NOMO-1 treated with DMSO at 0.1 percent for 48 hours (cell line): ENCODE measurements around the gene ADAM8.
A peak's percentile ranks its signal among the peaks of the same experiment; 100 is the strongest.

Experiments used
- DNase-seq: peaks from one replicate; lab custom pipeline; 2025; ENCODE audit not compliant: unreplicated experiment; lab: John Stamatoyannopoulos, UW

Gene ADAM8

DNA sequence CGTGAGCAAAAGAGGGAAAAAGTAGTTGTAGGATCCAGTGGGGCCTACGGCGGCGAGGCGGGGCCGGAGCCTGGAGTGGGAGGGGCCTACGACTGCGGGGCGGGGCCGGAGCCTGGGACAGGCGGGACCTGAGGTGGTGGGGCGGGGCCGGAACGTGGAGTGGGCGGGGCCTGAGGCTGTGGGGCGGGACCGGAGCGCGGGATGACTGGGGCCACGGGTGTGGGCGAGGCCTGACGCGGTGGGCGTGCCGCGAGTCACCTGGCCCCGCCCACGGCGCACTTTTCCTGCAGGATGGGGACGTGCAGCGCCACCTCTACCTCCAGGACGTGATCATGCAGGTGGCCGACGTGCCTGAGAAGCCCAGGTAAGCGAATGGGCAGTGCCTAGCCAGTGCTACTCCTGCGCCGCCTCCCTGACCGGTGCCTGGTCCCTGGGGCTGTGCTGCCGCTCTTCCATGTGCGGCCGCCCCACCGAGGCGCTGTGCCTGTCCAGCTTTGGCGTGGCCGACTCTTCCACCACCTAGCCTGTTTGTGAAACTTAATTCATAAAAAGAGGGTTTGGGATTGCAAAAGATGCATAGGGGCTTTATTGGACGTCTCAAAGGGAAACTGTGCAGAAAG, 32.5 kb upstream of the ADAM8 start:
- DNase-seq: peak; percentile 62

DNA sequence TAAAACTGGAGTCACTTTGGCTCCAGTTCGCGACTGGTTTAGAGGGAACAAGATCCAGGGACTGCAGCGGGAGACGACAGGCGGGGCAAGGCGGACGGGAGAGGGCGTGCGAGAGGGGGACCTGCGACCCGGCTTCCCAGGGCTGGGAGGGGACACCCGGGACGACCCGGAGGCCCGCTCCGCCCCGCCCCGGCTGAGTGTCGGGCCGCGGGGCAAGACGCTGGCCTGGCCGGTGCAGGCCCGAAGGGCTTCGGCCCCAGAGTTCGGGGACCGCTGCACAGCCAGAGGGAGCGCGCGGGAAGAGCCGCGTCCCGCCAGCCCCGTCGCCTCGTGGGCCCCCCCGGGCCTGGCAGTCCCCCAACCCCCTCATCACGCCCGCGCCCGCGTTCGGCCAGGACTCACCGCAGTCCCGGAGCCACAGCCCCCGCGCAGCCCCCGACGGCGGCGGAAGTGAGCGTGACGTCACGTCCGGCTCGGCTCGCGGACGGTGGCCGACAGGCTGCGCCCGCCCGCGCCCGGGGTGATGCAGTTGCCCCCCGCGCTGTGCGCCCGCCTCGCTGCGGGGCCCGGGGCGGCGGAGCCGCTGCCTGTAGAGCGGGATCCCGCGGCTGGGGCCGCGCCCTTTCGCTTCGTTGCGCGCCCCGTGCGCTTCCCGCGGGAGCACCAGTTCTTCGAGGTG, 31.9 kb upstream of the ADAM8 start, which contains the start of the genes TUBGCP2 and ZNF511:
TUBGCP2 (minus strand) TSS at position 452 of the 679 bp plus-strand sequence. CDS start 5,931 bp downstream, outside the sequence.
ZNF511 (plus strand) TSS at position 494 of the 679 bp plus-strand sequence; CDS start at position 524, 30 bp downstream.
- peak; percentile 62 for DNase-seq

DNA sequence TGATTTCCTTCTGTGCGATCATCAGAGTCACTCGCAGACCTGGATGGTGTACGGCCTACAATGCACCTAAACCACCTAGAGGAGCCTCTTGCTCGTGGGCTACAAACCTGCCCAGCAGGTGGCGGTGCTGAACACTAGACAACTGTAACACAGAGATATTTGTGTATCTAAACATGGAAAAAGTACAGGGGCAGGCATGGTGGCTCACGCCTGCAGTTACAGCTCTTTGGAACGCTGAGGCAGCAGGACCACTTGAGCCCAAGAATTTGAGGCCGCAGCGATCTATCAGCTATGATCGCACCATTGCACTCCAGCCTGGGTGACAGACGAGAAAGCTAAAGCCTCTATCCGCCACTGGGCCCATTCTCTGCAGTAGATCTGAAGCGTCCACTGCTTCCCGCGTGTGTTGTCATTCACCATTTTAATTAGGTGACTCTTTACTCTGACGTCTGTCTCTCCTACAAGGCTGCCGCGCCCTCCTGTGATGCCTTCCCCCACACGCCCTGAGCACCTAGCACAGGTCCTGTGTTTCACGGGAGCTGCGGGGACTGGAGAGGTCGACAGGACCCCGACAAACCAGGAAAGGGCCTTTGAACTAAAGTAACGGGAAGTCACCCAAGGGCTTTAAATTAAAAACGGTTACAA, 31.2 kb upstream of the ADAM8 start:
- DNase-seq: peak; percentile 53

DNA sequence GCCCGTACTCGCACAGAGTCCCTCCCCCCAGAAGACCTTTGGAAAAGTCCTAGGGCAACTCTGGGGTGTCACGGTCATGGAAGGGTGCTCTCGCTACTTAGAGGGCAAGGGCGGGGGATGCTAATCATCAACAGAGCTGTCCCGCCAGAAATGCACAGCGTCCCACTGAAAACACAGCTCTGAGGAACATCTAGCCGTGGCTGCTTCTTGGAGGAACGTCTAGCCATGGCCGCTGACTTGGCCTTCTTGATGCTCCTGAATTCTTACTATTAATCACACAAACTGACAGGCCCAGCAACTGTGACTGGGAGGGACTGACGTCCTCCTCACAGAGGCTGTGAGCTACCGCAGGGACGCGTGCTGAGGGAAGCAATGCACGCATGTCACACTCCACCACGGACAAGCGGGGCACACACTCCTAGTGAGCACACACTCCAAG, 30.3 kb upstream of the ADAM8 start:
- DNase-seq: no peak

DNA sequence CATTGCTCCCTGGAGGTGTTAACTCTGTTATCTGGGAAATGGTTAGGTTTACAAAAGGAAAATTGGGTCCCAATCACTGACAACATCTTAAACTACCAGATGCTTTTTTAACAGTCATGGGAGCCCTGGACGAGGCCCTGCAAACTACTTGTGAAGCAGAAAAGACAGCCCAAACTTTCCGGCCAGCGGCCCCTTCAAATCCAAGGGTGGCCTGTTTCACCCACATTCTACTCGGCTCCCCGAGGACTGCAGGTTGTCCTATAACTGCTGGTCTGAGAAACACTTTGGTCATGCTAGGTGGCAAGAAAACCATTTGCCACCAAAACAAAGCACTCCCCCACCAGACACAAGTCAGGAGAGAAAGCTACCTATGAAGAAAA, 29.4 kb upstream of the ADAM8 start:
- DNase-seq: no peak

DNA sequence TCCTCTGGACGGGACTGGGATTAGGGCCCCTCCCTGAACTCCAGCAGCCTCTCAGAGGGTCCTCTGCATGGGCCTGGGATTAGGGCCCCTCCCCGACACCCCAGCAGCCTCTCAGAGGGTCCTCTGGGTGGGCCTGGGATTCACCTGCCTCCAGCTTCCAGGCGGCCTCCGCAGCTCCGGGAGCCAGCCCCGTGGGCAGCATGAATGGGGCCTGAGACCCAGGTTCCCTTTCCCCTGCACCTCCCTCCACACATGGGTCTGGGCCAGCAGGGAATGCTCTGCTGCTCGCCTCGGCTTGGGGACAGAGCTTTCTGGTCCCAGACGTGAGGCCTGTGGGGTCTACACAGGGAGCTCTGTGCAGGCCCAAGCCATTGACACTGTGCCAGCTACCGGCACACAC, 26.5 kb upstream of the ADAM8 start:
- no peak for DNase-seq

DNA sequence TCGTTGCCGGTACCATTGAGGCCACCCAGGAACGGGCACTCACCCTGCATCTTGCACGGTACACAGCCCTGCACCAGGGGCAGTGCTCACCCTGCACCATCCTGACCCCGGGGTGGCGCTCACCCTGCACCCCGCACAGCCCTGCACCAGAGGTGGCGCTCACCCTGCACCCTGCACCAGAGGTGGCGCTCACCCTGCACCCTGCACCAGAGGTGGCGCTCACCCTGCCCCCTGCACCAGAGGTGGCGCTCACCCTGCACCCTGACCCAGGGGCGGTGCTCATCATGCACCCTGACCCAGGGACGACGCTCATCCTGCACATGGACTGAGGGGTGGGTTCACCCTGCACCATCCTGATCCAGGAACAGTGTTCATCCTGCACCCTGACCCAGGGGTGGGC, 25.6 kb upstream of the ADAM8 start:
- DNase-seq: no peak

DNA sequence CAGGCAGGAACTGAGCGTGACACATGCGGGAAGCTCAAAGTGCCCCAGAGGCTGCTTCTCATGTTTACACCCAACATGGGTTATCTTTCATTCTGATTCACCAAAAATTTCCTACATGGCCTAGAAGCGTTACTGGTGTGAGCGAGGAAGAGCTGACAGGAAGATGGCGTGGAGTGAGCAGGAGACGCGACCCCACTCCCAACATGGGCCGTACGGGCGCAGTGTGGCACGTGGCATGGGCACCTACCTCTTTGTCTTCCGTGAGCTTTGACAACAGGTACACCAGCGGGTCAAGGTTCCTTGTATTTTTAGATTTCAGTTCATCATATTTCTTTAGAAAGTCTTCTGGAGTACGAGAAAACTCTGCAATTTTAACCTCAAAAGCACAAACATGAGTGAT, 23.1 kb upstream of the ADAM8 start:
- DNase-seq: no peak

DNA sequence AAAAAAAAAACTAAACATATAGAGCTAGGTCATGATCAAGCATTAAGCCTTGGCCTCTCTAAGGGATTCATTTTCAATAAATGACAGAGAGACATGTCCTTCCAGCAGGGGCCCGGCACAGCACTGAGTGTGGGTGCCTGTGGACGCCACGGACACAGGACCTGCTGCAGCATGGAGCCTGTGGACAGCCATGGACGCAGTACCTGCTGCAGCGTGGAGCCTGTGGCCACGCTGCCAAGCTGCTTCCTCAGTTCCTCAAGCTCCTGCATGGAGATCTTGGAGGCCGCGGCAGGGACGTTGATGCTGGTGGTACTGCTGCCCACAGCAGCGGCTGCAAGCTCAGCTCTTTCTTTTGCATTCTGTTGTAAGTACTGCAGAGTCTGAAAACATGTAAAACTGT, 22.6 kb upstream of the ADAM8 start:
- no peak for DNase-seq

DNA sequence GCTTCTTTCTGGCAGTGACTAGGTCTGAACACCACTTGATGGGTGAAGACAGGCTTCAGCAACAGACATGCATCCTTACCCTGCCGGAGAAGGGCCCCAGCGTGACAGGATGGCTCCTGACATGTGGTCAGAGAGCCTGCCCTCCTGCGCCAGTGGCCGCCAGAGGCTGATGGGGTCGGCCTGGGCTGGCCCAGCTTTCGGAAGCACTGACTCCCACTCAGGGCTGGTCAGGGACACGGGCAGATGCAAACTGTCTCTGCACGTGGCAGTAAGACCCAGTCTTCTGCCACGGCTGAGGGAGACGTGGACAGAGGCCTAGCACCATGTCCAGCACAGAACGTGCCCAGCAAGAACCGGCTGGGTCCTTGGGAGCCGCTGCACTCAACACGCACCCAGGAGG, 21.8 kb upstream of the ADAM8 start:
- DNase-seq: no peak

DNA sequence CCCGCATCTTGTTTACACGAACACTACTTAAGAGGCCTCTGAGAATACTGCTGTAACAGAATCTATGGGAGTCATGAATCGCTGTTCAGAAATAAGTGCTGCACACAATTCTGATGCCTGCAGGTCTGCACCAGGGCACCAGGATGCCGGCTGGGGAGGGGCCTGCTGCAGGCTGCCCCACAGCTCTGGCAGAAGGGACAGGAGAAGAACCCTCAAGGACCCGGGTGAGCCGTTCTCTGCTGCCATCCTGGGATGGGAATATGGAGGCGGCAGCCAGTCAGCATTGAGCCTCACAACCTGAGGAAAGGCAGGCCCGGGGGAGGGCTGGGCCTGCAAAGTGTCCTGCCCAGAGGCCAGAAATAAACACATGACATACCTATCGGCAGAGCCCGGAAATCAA, 20.8 kb upstream of the ADAM8 start:
- no peak for DNase-seq

DNA sequence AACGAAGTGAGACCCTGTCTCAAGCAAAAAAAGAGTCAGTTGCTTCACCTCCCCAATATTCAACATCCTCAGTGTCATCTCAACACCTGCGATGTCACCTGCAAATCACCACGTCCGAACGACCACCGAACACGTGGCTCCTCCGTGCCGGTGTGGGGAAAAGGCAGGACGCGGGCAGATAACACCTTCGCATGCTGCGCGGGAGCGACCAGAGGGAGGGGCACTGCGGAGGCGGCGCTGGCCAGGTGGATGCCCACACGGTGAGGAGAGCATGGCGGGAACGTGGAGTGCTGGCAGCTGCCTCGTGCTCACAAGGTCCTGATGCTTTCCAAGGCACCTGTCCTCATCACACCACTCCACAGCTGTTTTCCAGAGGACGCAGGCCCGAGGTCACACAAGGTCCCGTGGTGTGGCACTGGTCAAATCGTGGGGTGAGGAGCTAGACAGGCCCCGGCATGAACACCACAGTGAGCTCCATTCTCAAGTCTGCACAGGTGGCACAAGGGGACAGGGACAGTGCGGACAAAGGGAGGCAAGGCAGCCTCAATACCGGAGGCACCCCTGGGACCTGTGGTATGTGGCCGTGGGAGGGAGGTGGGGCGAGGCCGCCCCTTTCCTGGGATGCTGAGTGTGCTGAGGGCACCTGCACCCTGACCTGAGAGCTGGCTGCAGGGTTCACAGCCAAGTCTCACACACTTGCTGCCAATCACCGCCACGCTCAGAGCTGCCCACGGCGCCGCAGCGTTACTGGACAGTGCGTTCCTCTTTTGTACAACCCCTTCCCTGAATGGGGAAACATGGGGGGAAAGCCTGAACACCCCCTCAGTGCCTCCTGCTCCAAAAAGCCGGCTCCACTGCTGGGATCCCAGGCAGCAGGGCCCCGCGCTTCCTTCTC, 19.0 kb upstream of the ADAM8 start:
- DNase-seq: no peak

DNA sequence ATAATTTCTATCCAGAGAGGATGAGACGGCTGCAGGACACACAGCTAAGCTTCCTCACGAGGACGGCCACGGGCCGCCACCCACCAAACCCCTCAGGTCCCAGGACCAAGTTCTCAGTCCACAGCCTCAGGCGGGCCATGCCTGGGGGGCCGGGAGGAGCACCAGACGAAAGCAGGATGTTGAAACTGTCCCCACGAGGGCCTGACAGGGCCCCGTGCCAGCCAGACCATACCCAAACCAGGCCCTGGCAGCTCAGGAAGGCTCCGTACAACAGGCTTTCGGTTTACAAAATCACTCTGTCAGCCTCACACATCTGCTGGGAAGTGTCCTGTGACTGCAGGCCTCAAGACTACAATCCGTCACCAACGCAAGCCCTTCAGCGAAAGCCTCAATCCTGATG, 17.5 kb upstream of the ADAM8 start:
- no peak for DNase-seq

DNA sequence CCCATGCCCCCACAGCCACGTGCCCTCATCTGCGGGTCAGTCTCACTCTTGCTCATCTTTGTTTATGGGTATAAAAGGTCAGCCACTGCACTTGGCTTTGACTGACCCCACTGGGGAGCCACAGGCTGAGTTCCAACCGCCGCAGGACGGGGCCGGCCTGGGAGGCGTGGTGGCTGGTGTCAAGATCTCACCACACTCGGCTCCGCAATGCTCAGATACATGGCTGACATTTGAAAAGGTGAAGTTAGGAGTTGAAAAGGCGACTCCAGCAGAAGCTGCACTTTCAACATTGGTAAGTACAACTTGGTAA, 17.1 kb upstream of the ADAM8 start:
- DNase-seq: no peak

DNA sequence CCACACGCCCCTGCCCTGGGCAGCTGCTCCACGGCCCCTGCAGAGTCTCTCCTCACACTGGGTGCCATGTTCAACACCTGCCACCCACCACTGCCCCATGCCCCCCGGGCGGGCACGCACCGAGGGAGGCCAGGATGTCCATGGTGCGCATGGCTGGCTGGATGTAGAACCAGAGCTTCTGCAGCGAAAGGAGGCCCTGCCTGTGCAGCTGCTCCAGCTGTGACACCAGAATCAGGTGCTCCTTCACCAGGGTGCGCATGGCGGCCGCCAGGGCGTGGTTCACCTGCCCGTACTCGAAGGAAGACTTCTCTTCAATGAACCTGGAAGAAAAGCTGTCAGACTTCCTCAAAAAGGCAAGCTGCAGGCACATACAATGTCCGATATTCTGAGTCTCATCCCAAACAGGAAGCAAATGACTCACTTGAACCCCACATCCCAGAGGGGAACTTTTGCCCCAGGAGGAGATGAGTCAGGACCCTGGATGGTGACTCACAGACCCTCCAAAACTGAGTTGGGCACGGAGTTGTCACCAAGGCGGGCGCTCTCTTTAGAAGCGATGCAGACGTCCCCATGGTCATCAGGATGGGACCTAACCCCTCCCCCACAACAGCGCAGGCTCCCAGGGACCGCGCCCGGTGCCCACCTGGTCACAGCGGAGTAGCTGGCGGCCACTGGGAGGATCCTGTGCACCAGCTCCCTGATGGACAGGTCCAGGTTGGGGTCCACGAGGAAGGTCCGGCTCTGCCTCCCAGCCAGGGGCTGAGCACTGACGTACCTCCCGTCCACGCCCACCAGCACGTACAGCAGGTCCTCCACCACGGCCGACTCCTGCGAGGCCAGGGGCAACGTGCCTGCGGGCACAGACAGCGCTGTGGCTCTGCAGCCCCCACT, 16.5 kb upstream of the ADAM8 start:
- DNase-seq: peak; percentile 17

DNA sequence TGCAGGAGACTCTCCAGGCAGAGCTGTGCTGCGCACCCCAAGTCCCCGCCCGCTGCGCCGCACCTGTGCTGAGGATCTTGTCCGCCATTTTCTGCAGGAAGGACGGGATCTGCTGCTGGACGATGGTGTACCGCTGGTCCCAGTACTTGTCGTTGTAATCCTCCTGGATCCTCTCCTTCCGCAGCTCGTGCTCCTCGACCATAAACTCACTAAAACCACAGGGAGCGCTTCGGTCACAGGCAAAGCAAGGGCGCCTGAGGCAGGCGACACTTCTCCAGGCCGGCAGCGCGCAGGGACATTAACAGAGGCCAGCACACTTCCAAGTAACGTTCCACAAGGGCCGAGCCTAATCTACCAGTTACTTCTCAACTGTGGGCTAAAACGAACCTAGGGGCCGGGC, 13.1 kb upstream of the ADAM8 start:
- DNase-seq: no peak

DNA sequence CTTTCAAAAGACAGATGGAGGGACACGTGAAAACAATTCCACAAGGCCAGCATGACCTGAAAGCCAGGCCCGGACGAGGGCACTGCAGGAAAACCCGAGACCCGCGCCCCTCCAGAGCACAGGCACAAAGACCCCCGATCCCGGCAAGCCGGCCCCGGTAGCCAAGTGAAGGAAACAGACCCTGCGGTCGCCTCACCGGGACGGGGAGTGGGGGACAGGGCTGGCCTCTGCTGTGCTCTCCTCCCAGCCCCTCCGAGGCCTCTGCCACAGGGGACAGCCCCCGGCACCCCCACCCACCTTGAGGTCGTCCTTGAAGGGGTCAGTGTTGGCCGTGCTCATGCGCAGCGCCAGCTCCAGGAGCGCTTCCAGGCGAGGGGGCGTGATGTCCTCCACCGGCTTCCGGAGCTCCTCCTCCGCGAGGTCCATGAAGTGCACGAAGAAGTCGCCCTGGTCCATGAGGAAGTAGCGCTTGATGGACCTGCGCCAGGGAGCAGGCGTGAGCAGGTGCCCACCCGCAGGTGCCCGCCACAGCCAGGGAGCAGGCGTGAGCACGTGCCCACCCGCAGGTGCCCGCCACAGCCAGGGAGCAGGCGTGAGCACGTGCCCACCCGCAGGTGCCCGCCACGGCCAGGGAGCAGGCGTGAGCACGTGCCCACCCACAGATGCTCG, 11.3 kb upstream of the ADAM8 start:
- DNase-seq: no peak

DNA sequence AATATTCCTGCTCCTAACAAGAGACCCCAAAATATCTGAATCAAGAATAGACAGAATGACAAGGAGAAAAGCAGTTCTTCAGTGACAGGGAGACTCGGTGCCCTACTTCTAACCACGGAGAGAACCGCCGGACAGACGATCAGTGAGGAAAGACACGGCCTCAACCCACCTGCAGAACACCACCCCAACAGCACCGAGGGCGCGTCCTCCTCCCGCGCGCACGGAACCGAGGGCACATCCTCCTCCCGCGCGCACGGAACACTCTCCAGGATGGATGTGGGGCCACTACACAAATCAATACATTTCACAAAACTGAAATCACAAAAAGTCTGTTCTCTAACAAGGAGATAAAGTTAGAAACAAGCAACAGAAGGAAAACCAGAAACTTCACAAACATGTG, 9.7 kb upstream of the ADAM8 start:
- no peak for DNase-seq

DNA sequence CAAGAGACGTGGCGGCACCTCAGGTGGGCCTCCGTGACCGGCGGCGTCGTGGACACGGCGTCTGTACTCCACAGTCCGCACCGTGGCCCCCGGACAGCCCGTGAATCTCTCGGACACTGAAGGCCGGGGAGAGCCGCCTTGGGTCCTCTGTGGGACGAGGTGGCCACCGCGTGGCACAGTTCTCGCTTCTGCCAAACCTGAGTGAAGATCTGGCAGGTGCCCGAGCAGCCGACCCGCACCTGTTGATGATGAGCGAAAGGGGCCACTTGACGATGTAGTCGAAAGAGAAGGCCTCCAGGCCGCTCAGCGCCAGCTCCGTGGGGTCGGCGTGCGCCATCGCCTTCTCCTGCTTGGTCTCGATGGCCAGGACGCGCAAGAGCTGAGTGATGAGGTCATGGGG, 8.5 kb upstream of the ADAM8 start:
- no peak for DNase-seq

DNA sequence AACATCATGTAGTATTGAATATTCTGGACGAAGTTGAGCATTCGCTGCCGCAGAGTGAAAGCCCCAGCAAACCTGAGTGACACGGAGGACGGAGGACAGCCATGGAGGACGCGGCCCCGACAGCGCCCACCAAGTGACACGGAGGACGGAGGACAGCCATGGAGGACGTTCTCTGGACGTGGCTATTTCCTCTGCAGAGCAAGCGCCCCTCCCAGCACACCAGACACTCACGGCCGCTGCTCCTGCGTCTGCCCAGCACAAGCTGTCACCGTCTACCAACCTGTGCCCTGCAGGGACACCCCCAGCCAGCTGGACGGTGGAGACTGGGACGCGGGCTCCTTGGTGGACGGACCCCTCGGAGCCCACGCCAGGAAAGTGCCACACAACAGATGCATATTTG, 7.3 kb upstream of the ADAM8 start:
- no peak for DNase-seq
